ENCODE data around the gene TENT5A.

The TENT5A gene

GRCh38 chr6:81763968-81764367, 11.5 kb upstream of the TENT5A start:
- TF ChIP-seq CTCF (IDR thresholded peaks at IDR 0.05; ENCODE audit: low read depth, low read length): no peak
- no peak for DNase-seq (ENCODE audit: extremely low read depth, low read depth)

- TF ChIP-seq CTCF (IDR thresholded peaks at IDR 0.05; ENCODE audit: low read depth, low read length): no peak
- DNase-seq (ENCODE audit: extremely low read depth, low read depth): no peak
These were observed 10.6 kb upstream of the TENT5A start for GRCh38 chr6:81763051-81763450.

- no peak for DNase-seq (ENCODE audit: extremely low read depth, low read depth)
- TF ChIP-seq CTCF (IDR thresholded peaks at IDR 0.05; ENCODE audit: low read depth, low read length): no peak
These were observed 10.1 kb upstream of the TENT5A start for GRCh38 chr6:81762606-81763005.

- no peak for DNase-seq (ENCODE audit: extremely low read depth, low read depth)
- TF ChIP-seq CTCF (IDR thresholded peaks at IDR 0.05; ENCODE audit: low read depth, low read length): no peak
These were observed 9.7 kb upstream of the TENT5A start for GRCh38 chr6:81762132-81762531.

GRCh38 chr6:81761197-81761596, 8.7 kb upstream of the TENT5A start:
- no peak for TF ChIP-seq CTCF (IDR thresholded peaks at IDR 0.05; ENCODE audit: low read depth, low read length)
- DNase-seq (ENCODE audit: extremely low read depth, low read depth): no peak

- TF ChIP-seq CTCF (IDR thresholded peaks at IDR 0.05; ENCODE audit: low read depth, low read length): no peak
- no peak for DNase-seq (ENCODE audit: extremely low read depth, low read depth)
These were observed 7.3 kb upstream of the TENT5A start for GRCh38 chr6:81759782-81760181.

- no peak for DNase-seq (ENCODE audit: extremely low read depth, low read depth)
- TF ChIP-seq CTCF (IDR thresholded peaks at IDR 0.05; ENCODE audit: low read depth, low read length): no peak
These were observed 5.7 kb upstream of the TENT5A start for GRCh38 chr6:81758221-81758620.
